Liver (tissue), 9 donors: Measurements from ENCODE around the gene MEGF11. TPM values are rescaled to one million over a fixed set of nuclear protein-coding genes. Genes with fewer than 3 reads are reported as not detected.

ENCODE experiments used
- DNase-seq: peaks from one replicate; pipeline ENCODE4 v3.0.0-alpha.2; 2017; ENCODE audit warnings: low spot score
- H3K27ac ChIP-seq, 2 donors: one replicate each; pipeline ENCODE4 v1.7.0; 2013; ENCODE audit warnings: inconsistent platforms in 2 of 2, low read length in 2 of 2, control low read depth in 1 of 2, low read depth in 1 of 2, mild to moderate bottlenecking in 1 of 2
- H3K27me3 ChIP-seq, 4 donors: one replicate each; pipeline versions ENCODE4 v1.6.1 to v1.7.0; 2013; ENCODE audit warnings: low read length in 3 of 4, inconsistent platforms in 1 of 4, mild to moderate bottlenecking in 1 of 4, moderate library complexity in 1 of 4; ENCODE audit not compliant: control insufficient read depth in 4 of 4, insufficient read depth in 4 of 4
- H3K36me3 ChIP-seq, 4 donors: one replicate each; pipeline versions ENCODE4 v1.6.1 to v1.7.0; 2013; ENCODE audit warnings: low read length in 3 of 4, mild to moderate bottlenecking in 3 of 4, low read depth in 1 of 4, moderate library complexity in 1 of 4; ENCODE audit not compliant: control insufficient read depth in 4 of 4, insufficient read depth in 3 of 4
- H3K4me1 ChIP-seq, 4 donors: one replicate each; pipeline versions ENCODE4 v1.6.1 to v1.7.0; 2013; ENCODE audit warnings: low read length in 3 of 4, mild to moderate bottlenecking in 3 of 4, moderate library complexity in 1 of 4; ENCODE audit not compliant: control insufficient read depth in 4 of 4, insufficient read depth in 4 of 4
- H3K4me3 ChIP-seq, 3 donors: one replicate each; pipeline versions ENCODE4 v1.6.1 to v1.7.0; 2013; ENCODE audit warnings: low read length in 3 of 3, control low read depth in 1 of 3, low read depth in 1 of 3, mild to moderate bottlenecking in 1 of 3
- H3K9ac ChIP-seq, 2 donors: one replicate each; pipeline ENCODE4 v1.7.0; 2013; ENCODE audit warnings: low read length in 2 of 2, mild to moderate bottlenecking in 2 of 2, moderate library complexity in 2 of 2, control low read depth in 1 of 2, low read depth in 1 of 2
- H3K9me3 ChIP-seq, 4 donors: one replicate each; pipeline versions ENCODE4 v1.6.1 to v1.7.0; 2013; ENCODE audit warnings: low read length in 3 of 4; ENCODE audit not compliant: control insufficient read depth in 4 of 4
- EGR1 ChIP-seq, 2 donors: IDR thresholded peaks; 2 replicates each; pipeline ENCODE4 v1.6.1; 2016 to 2018; ENCODE audit warnings: antibody characterized with exemption in 2 of 2, low read depth in 2 of 2
- GABPA ChIP-seq, 2 donors: IDR thresholded peaks in 1 of 2; conservative IDR thresholded peaks in 1 of 2; 2 replicates each; pipeline ENCODE4 v1.6.1; 2016; ENCODE audit warnings: antibody characterized with exemption in 2 of 2, mild to moderate bottlenecking in 1 of 2, moderate library complexity in 1 of 2
- HNF4A ChIP-seq, 2 donors: conservative IDR thresholded peaks; 2 replicates each; pipeline ENCODE4 v1.6.1; 2016; ENCODE audit warnings: antibody characterized with exemption in 2 of 2, mild to moderate bottlenecking in 2 of 2
- HNF4G ChIP-seq: IDR thresholded peaks from 2 replicates; pipeline ENCODE4 v1.6.1; 2016; ENCODE audit warnings: antibody characterized with exemption
- JUND ChIP-seq, 2 donors: IDR thresholded peaks; 2 replicates each; pipeline ENCODE4 v1.6.1; 2016; ENCODE audit warnings: antibody characterized with exemption in 2 of 2
- MAX ChIP-seq: IDR thresholded peaks from 2 replicates; pipeline ENCODE4 v1.6.1; 2016; ENCODE audit warnings: antibody characterized with exemption
- NR2F2 ChIP-seq: IDR thresholded peaks from 2 replicates; pipeline ENCODE4 v1.6.1; 2016; ENCODE audit warnings: antibody characterized with exemption
- REST ChIP-seq: IDR thresholded peaks from 2 replicates; pipeline ENCODE4 v1.6.1; 2016; ENCODE audit warnings: antibody characterized with exemption, mild to moderate bottlenecking
- RXRA ChIP-seq, 2 donors: IDR thresholded peaks; 2 replicates each; pipeline ENCODE4 v1.6.1; 2017 to 2018; ENCODE audit warnings: antibody characterized with exemption in 2 of 2, mild to moderate bottlenecking in 1 of 2
- SP1 ChIP-seq: IDR thresholded peaks from 2 replicates; pipeline ENCODE4 v1.6.1; 2018; ENCODE audit warnings: antibody characterized with exemption, mild to moderate bottlenecking
- TAF1 ChIP-seq: conservative IDR thresholded peaks from 2 replicates; pipeline ENCODE4 v1.6.1; 2016; ENCODE audit warnings: antibody characterized with exemption, mild to moderate bottlenecking
- YY1 ChIP-seq: IDR thresholded peaks from 2 replicates; pipeline ENCODE4 v1.6.1; 2016; ENCODE audit warnings: antibody characterized with exemption, mild to moderate bottlenecking
- WGBS: extraction: QIAGEN DNeasy Blood & Tissue Kit; methylation state at CpG from one replicate; pipeline ENCODE4 v1.1.7; 2013; 5-methylcytosine and 5-hydroxymethylcytosine counted together
- polyA plus RNA-seq, 2 donors: library from polyadenylated mRNA; stranded (reverse) in 1 of 2; unstranded in 1 of 2; fragments of 200-250 nt in 1 of 2; fragments of >200 nt in 1 of 2; fragmentation: Nextera tagmentation in 1 of 2; extraction: Ambion mirVana in 1 of 2; gene quantifications; one replicate each; pipeline versions ENCODE4 v1.2.1 to v1.2.3, GENCODE V29; 2013 to 2015
- total RNA-seq, 2 donors: library from RNA; depleted of rRNA; stranded (reverse); fragments of >200 nt; gene quantifications; one replicate each; pipeline ENCODE4 v1.2.3, GENCODE V29; 2014
- TF ChIP-seq, protein P1 (sequence below): IDR thresholded peaks from 2 replicates; pipeline ENCODE4 v1.6.1; 2016; ENCODE audit warnings: antibody characterized with exemption
- TF ChIP-seq, protein P2 (sequence below): IDR thresholded peaks from 2 replicates; pipeline ENCODE4 v1.6.1; 2016; ENCODE audit warnings: antibody characterized with exemption
- TF ChIP-seq, protein P3 (sequence below): fragments of 150-350 bp; IDR thresholded peaks from 2 replicates; pipeline ENCODE4 v1.5.1; 2017; ENCODE audit warnings: improper control_type of control experiment, low read depth, low read length; ENCODE audit not compliant: missing input control
- donor health status: healthy.
- donor health status: healthy.
- donor health status: healthy.
- donor health status: healthy.
- donor health status: healthy.

Gene MEGF11
- total and polyA plus RNA-seq, 4 donors = under 0.01 to 0.51 (median 0.03) TPM; not detected in 1

GRCh38 chr15:65923264-65923663, 330.3 kb downstream of the MEGF11 start:
- H3K4me1 ChIP-seq = no peaks in the 10 kb centered on the region
- 88% methylated on average over 5 of the region's 5 CpGs for WGBS
- no peaks in the 10 kb centered on the region for H3K27me3 ChIP-seq
- TF ChIP-seq, protein P1, sequence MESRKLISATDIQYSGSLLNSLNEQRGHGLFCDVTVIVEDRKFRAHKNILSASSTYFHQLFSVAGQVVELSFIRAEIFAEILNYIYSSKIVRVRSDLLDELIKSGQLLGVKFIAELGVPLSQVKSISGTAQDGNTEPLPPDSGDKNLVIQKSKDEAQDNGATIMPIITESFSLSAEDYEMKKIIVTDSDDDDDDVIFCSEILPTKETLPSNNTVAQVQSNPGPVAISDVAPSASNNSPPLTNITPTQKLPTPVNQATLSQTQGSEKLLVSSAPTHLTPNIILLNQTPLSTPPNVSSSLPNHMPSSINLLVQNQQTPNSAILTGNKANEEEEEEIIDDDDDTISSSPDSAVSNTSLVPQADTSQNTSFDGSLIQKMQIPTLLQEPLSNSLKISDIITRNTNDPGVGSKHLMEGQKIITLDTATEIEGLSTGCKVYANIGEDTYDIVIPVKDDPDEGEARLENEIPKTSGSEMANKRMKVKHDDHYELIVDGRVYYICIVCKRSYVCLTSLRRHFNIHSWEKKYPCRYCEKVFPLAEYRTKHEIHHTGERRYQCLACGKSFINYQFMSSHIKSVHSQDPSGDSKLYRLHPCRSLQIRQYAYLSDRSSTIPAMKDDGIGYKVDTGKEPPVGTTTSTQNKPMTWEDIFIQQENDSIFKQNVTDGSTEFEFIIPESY = no peak
- TF ChIP-seq JUND (IDR thresholded peaks at IDR 0.05) (no peak), HNF4A (conservative IDR thresholded peaks at IDR 0.05) (no peak), RXRA (IDR thresholded peaks at IDR 0.05) (no peak), REST (no peak), YY1 (no peak), GABPA (IDR thresholded peaks at IDR 0.05 in 1 of 2, conservative IDR thresholded peaks at IDR 0.05 in 1 of 2) (no peak), HNF4G (no peak), TAF1 (no peak), MAX (no peak), SP1 (no peak), EGR1 (IDR thresholded peaks at IDR 0.05; ENCODE audit: low read depth in 2 of 2) (no peak)
- TF ChIP-seq, protein P2, sequence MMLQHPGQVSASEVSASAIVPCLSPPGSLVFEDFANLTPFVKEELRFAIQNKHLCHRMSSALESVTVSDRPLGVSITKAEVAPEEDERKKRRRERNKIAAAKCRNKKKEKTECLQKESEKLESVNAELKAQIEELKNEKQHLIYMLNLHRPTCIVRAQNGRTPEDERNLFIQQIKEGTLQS = no peak
- TF ChIP-seq, protein P3, sequence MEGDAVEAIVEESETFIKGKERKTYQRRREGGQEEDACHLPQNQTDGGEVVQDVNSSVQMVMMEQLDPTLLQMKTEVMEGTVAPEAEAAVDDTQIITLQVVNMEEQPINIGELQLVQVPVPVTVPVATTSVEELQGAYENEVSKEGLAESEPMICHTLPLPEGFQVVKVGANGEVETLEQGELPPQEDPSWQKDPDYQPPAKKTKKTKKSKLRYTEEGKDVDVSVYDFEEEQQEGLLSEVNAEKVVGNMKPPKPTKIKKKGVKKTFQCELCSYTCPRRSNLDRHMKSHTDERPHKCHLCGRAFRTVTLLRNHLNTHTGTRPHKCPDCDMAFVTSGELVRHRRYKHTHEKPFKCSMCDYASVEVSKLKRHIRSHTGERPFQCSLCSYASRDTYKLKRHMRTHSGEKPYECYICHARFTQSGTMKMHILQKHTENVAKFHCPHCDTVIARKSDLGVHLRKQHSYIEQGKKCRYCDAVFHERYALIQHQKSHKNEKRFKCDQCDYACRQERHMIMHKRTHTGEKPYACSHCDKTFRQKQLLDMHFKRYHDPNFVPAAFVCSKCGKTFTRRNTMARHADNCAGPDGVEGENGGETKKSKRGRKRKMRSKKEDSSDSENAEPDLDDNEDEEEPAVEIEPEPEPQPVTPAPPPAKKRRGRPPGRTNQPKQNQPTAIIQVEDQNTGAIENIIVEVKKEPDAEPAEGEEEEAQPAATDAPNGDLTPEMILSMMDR = no peak
- no peak overlapping the region for H3K9ac ChIP-seq
- H3K9me3 ChIP-seq = no peaks in the 10 kb centered on the region
- no peak for DNase-seq
- no peak overlapping the region for H3K4me3 ChIP-seq
- no peaks in the 10 kb centered on the region for H3K36me3 ChIP-seq
- H3K27ac ChIP-seq = no peak overlapping the region

- H3K4me3 ChIP-seq = no peak overlapping the region
- H3K27ac ChIP-seq = no peak overlapping the region
- H3K27me3 ChIP-seq = no peaks in the 10 kb centered on the region
- no peaks in the 10 kb centered on the region for H3K4me1 ChIP-seq
- H3K36me3 ChIP-seq = no peaks in the 10 kb centered on the region
- TF ChIP-seq REST (no peak), NR2F2 (no peak)
- no peak for DNase-seq
- 88% methylated on average over 7 of the region's 7 CpGs for WGBS
- H3K9ac ChIP-seq = no peak overlapping the region
- no peaks in the 10 kb centered on the region for H3K9me3 ChIP-seq
Observed at GRCh38 chr15:65922621-65923020, 330.9 kb downstream of the MEGF11 start.
